ENCODE results near the gene COL5A1.

Gene COL5A1

GRCh38 chr9:134882204-134882785 lies 240.7 kb downstream of the COL5A1 start:
- in situ Hi-C loops (cut with MboI; ENCODE audit: low sequenced_read_pairs), result no loop called here

- in situ Hi-C loops (cut with MboI; ENCODE audit: low sequenced_read_pairs), result no loop called here
Measured at GRCh38 chr9:134883040-134883782, 241.6 kb downstream of the COL5A1 start.

DNA sequence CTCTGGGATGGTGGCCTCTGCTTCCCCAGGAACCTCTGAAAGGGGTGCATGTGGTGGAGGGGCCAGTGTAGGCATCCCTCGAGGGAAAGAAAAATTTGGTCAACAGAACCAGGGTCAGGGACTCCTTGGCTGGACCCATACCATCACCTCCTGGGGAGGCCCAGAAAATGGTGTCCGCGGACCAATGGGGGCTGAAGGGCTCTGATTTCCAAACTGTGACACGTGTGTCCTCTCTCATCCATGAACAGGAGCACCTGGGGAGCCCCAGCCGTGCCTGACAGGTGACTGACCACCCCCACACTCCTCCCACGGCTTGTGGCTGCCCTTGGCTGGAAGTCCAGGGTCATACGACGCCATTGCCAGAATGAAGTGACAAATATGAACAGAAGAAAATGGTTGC lies 242.9 kb downstream of the COL5A1 start:
- in situ Hi-C loops (cut with MboI; ENCODE audit: low sequenced_read_pairs), result no loop called here

- in situ Hi-C loops (cut with MboI; ENCODE audit: low sequenced_read_pairs), result no loop called here
Measured at GRCh38 chr9:134885001-134885678, 243.5 kb downstream of the COL5A1 start.

DNA sequence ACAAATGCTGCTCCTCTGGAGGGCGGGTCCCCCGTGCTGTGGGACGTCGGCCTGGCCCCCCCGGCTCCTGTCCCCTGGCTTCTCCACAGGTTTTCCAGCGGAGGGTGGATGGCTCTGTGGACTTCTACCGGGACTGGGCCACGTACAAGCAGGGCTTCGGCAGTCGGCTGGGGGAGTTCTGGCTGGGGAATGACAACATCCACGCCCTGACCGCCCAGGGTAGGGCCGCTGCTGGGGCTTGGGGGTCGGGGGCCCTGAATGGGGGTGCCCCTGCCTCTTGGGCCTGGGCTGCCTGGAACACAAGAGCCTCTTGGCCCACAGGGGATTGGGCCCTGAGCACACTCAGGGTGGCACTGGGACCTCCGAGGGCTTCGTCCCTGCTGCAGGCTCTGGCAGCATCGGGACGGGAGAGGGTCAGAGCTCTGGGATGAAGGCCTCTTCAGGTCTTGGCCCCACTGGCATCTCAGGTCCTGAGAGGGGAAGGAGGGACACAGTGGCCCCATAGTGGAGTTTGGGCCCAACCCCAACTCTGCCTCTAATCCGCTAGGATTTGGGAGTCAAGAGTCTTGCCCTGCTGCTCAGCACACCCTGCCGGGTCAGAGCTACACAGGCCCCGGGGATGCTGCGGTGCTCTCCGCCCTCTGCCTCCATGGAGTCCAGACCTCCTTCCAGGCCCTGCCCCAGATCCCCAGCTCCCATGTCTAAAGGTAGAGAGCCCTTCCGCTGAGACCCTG lies 244.2 kb downstream of the COL5A1 start:
- in situ Hi-C loops (cut with MboI; ENCODE audit: low sequenced_read_pairs), result no loop called here

DNA sequence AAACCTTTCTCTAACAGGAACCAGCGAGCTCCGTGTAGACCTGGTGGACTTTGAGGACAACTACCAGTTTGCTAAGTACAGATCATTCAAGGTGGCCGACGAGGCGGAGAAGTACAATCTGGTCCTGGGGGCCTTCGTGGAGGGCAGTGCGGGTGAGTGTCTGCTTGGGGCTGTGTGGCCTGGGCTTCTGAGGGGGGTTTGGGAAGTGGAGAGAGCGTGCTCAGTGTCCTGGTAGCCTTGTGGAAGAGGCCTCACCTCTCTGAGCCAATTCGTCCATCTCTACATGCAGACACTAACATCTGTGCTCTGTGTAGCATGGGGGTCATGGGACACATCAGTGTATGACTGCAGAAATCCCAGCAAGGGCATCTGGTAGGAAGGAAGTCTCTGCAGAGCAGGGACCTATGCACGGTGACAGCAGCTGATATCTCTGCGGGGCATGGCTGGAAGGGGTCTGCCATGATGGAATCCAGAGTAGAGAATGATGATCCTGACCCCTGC lies 244.9 kb downstream of the COL5A1 start:
- in situ Hi-C loops (cut with MboI; ENCODE audit: low sequenced_read_pairs), result no loop called here

DNA sequence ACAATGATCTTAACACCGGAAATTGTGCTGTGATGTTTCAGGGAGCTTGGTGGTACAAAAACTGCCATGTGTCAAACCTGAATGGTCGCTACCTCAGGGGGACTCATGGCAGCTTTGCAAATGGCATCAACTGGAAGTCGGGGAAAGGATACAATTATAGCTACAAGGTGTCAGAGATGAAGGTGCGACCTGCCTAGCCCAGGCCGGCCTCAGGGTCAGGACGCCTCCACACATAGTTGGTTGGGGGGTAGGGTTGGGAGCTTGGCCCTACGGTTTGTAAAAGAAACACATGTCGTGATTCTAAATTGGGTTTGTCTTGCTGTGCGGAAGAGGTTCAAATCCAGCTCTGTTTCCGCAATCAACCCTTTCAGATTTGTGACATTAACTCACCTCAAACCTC lies 245.6 kb downstream of the COL5A1 start:
- in situ Hi-C loops (cut with MboI; ENCODE audit: low sequenced_read_pairs), result no loop called here

GRCh38 chr9:134887686-134888602 lies 246.3 kb downstream of the COL5A1 start:
- in situ Hi-C loops (cut with MboI; ENCODE audit: low sequenced_read_pairs), result no loop called here

GRCh38 chr9:134888603-134889190 lies 247.1 kb downstream of the COL5A1 start:
- in situ Hi-C loops (cut with MboI; ENCODE audit: low sequenced_read_pairs), result no loop called here

- in situ Hi-C loops (cut with MboI; ENCODE audit: low sequenced_read_pairs), result no loop called here
Measured at GRCh38 chr9:134889386-134890154, 248.0 kb downstream of the COL5A1 start.

GRCh38 chr9:134890155-134890495 lies 248.5 kb downstream of the COL5A1 start:
- in situ Hi-C loops (cut with MboI; ENCODE audit: low sequenced_read_pairs), result no loop called here

- in situ Hi-C loops (cut with MboI; ENCODE audit: low sequenced_read_pairs), result no loop called here
Measured at GRCh38 chr9:134891053-134891452, 249.4 kb downstream of the COL5A1 start.

DNA sequence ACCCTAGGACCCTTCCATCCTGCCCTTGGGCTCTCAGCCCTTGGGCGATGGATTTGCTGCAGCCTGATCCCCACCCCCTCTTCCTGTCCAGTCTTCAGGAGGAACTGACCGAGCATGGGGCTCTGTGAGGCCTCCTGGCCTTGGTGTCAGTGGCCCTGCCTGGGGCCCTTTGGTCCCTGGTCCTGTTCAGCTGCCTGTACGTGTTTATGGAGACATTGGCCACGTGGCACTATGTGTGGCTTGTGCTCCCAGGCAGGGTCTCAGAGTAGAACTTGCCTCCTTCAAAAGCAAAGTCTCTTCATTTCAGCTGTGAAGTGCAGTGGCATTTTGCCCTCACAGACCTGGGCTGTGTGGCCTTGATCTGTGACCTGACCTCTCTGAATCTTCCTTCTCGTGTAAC lies 250.1 kb downstream of the COL5A1 start:
- in situ Hi-C loops (cut with MboI; ENCODE audit: low sequenced_read_pairs), result no loop called here

DNA sequence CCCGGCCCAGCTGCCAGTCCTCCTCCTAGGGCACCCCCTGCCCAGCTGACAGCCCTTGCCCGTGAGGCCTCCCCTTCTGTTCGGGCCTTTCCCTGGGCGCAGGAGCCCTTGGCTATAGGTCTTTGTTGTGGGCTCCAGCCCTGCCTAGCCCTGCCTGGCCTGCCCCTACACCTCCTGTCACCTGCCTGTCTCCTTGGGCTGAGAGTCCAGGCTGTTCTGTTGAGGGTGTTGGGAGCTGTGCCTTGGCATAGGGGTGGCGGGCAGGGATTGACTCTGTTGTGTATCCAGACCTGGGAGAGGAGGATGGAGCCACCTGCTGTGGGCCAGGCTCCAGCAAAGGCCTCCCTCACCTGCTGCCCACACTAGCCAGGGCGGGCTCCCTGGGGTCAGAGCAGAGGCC lies 250.6 kb downstream of the COL5A1 start:
- in situ Hi-C loops (cut with MboI; ENCODE audit: low sequenced_read_pairs), result no loop called here

- in situ Hi-C loops (cut with MboI; ENCODE audit: low sequenced_read_pairs), result no loop called here
Measured at GRCh38 chr9:134892820-134893420, 251.3 kb downstream of the COL5A1 start.
